Measurements from ENCODE around the gene PCBP3.

Gene PCBP3

DNA sequence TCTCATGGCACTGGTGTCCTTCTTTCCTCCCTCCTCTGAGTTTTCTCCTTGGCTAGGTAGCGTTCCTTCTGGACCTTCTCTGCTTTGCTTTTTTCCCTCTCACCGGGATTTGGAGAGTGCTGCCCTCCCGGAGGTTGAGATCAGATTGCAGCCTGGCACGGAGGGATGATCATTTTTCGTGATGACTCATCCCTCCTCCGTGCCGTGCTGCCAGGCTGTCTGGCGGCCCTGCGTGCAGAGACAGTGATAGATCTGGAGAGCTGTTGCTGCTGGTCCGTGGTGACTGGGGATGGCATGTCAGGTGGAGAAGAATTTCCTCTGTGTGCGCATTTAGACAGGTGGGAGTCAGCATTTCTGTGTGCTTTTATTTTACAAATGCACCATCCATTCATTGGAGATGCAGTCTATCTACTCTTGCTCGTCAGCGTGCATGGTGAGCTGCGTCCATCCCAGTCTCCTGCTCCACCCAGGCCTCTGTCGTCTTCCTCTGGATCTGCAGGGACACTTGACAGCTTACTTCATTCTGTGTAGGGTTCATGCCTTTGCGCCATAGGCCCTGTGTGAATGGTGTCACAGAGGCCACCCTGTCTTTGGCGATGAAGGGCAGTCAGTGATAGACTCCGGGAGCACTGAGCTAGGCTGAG lies 104.4 kb downstream of the PCBP3 start:
- Histone ChIP-seq H3K36me3 (ENCODE audit: control insufficient read depth in 1 of 2, insufficient read depth in 2 of 2, low read depth in 1 of 2, low read length in 2 of 2) (peaks cover 6 to 33% of the 10 kb centered on the region in 2 experiments), H4K91ac (ENCODE audit: low read length) (no peak overlapping the region), H3K9me3 (ENCODE audit: control insufficient read depth, low read length) (no peaks in the 10 kb centered on the region), H2AK5ac (ENCODE audit: low read length, severe bottlenecking) (no peak overlapping the region), H2AFZ (ENCODE audit: low read depth, low read length) (no peak overlapping the region), H2BK15ac (ENCODE audit: low read depth, poor library complexity, severe bottlenecking) (no peak overlapping the region), H3K18ac (ENCODE audit: low read depth in 1 of 2, low read length in 2 of 2) (no peak overlapping the region), H3K4me1 (ENCODE audit: control insufficient read depth, insufficient read depth, low read depth, low read length) (peaks cover 12% of the 10 kb centered on the region), H3K9ac (ENCODE audit: low read length) (peak overlapping the region; percentile 9), H3K27ac (ENCODE audit: low read length, poor library complexity, severe bottlenecking) (no peak overlapping the region), H3K4me2 (ENCODE audit: low read length, poor library complexity, severe bottlenecking) (no peak overlapping the region), H3K4me3 (ENCODE audit: insufficient read depth in 1 of 2, low read depth in 1 of 2, low read length in 2 of 2) (no peak overlapping the region), H3K79me1 (replicated peaks; ENCODE audit: low read length, poor library complexity, severe bottlenecking) (no peaks in the 10 kb centered on the region), H3K4ac (ENCODE audit: low read depth in 1 of 2, low read length in 2 of 2) (no peak overlapping the region), H3K23ac (ENCODE audit: low read length in 2 of 2) (no peak overlapping the region), H2BK120ac (ENCODE audit: low read depth, low read length) (no peak overlapping the region), H2BK5ac (ENCODE audit: low read depth, low read length, poor library complexity, severe bottlenecking) (no peak overlapping the region), H2BK12ac (ENCODE audit: low read length in 2 of 2) (no peak overlapping the region), H3K14ac (ENCODE audit: low read length in 2 of 2) (no peak overlapping the region), H3K27me3 (ENCODE audit: control insufficient read depth in 1 of 2, insufficient read depth in 1 of 2, low read length in 2 of 2) (no peaks in the 10 kb centered on the region), H4K8ac (ENCODE audit: low read length) (no peak overlapping the region)
- peak; percentile 36 for DNase-seq
- WGBS, result 63% methylated on average over 16 of the region's 18 CpGs

DNA sequence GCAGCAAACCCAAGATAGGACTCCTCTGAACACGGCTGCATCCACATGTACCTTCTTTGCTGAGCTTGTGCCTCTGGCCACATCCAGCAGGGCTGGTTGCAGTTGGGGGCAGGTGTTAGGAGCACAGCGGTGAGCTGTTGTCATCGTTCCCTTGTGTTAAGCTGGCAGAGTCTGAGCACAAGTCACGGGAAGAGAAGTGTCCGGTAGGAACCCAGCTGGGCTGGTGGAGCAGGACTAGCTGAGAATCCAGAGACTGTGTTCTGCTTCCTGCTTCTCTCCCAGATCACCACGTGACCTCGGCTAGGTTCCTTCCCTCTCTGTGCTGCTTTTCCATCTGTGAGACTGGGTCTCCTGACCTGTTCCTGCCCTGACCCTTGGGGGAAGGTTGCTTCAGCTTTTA lies 105.1 kb downstream of the PCBP3 start:
- H3K79me1 ChIP-seq (replicated peaks; ENCODE audit: low read length, poor library complexity, severe bottlenecking), result no peaks in the 10 kb centered on the region
- H2BK12ac ChIP-seq (ENCODE audit: low read length in 2 of 2), result no peak overlapping the region
- no peaks in the 10 kb centered on the region for H3K27me3 ChIP-seq (ENCODE audit: control insufficient read depth in 1 of 2, insufficient read depth in 1 of 2, low read length in 2 of 2)
- no peak overlapping the region for H2BK5ac ChIP-seq (ENCODE audit: low read depth, low read length, poor library complexity, severe bottlenecking)
- H4K8ac ChIP-seq (ENCODE audit: low read length), result no peak overlapping the region
- H3K4ac ChIP-seq (ENCODE audit: low read depth in 1 of 2, low read length in 2 of 2), result no peak overlapping the region
- DNase-seq, result no peak
- peaks cover 12% of the 10 kb centered on the region for H3K4me1 ChIP-seq (ENCODE audit: control insufficient read depth, insufficient read depth, low read depth, low read length)
- H3K4me2 ChIP-seq (ENCODE audit: low read length, poor library complexity, severe bottlenecking), result no peak overlapping the region
- no peak overlapping the region for H3K18ac ChIP-seq (ENCODE audit: low read depth in 1 of 2, low read length in 2 of 2)
- no peak overlapping the region for H3K23ac ChIP-seq (ENCODE audit: low read length in 2 of 2)
- no peak overlapping the region for H3K9ac ChIP-seq (ENCODE audit: low read length)
- peaks cover 6 to 33% of the 10 kb centered on the region in 2 experiments for H3K36me3 ChIP-seq (ENCODE audit: control insufficient read depth in 1 of 2, insufficient read depth in 2 of 2, low read depth in 1 of 2, low read length in 2 of 2)
- no peak overlapping the region for H2AK5ac ChIP-seq (ENCODE audit: low read length, severe bottlenecking)
- 81% methylated on average over 7 of the region's 7 CpGs for WGBS
- no peak overlapping the region for H3K27ac ChIP-seq (ENCODE audit: low read length, poor library complexity, severe bottlenecking)
- no peak overlapping the region for H2AFZ ChIP-seq (ENCODE audit: low read depth, low read length)
- H3K4me3 ChIP-seq (ENCODE audit: insufficient read depth in 1 of 2, low read depth in 1 of 2, low read length in 2 of 2), result no peak overlapping the region
- H3K9me3 ChIP-seq (ENCODE audit: control insufficient read depth, low read length), result no peaks in the 10 kb centered on the region
- H3K14ac ChIP-seq (ENCODE audit: low read length in 2 of 2), result no peak overlapping the region
- H4K91ac ChIP-seq (ENCODE audit: low read length), result no peak overlapping the region
- H2BK120ac ChIP-seq (ENCODE audit: low read depth, low read length), result no peak overlapping the region
- H2BK15ac ChIP-seq (ENCODE audit: low read depth, poor library complexity, severe bottlenecking), result no peak overlapping the region

DNA sequence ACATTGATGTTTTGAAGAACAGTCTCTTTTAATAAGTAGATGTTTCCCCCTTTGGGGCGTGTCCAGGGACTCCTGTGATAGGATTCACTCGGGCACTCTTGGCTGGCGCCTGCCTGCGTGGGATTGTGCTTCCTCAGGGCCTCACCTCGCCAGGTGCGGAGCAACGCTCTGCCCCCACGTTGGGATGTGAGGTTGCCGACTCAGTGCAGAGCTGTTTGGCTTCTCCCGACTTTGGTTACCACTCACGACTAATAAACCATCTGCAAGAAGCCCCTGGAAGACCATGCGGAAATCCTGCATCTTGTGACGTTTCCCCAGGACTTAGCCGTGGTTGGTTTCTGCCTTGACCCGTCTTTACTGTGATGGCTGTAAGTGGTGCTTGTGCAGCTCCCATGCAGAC lies 106.4 kb downstream of the PCBP3 start:
- Histone ChIP-seq H3K4ac (ENCODE audit: low read depth in 1 of 2, low read length in 2 of 2) (no peak overlapping the region), H2BK120ac (ENCODE audit: low read depth, low read length) (no peak overlapping the region), H3K27ac (ENCODE audit: low read length, poor library complexity, severe bottlenecking) (no peak overlapping the region), H3K27me3 (ENCODE audit: control insufficient read depth in 1 of 2, insufficient read depth in 1 of 2, low read length in 2 of 2) (no peaks in the 10 kb centered on the region), H2AFZ (ENCODE audit: low read depth, low read length) (no peak overlapping the region), H3K36me3 (ENCODE audit: control insufficient read depth in 1 of 2, insufficient read depth in 2 of 2, low read depth in 1 of 2, low read length in 2 of 2) (peaks cover 6 to 32% of the 10 kb centered on the region in 2 experiments), H3K9me3 (ENCODE audit: control insufficient read depth, low read length) (no peaks in the 10 kb centered on the region), H3K4me1 (ENCODE audit: control insufficient read depth, insufficient read depth, low read depth, low read length) (peaks cover 12% of the 10 kb centered on the region), H2BK5ac (ENCODE audit: low read depth, low read length, poor library complexity, severe bottlenecking) (no peak overlapping the region), H4K91ac (ENCODE audit: low read length) (no peak overlapping the region), H3K9ac (ENCODE audit: low read length) (no peak overlapping the region), H3K18ac (ENCODE audit: low read depth in 1 of 2, low read length in 2 of 2) (no peak overlapping the region), H3K4me3 (ENCODE audit: insufficient read depth in 1 of 2, low read depth in 1 of 2, low read length in 2 of 2) (no peak overlapping the region), H4K8ac (ENCODE audit: low read length) (no peak overlapping the region), H3K4me2 (ENCODE audit: low read length, poor library complexity, severe bottlenecking) (no peak overlapping the region), H3K14ac (ENCODE audit: low read length in 2 of 2) (no peak overlapping the region), H2BK15ac (ENCODE audit: low read depth, poor library complexity, severe bottlenecking) (no peak overlapping the region), H3K23ac (ENCODE audit: low read length in 2 of 2) (no peak overlapping the region), H3K79me1 (replicated peaks; ENCODE audit: low read length, poor library complexity, severe bottlenecking) (no peaks in the 10 kb centered on the region), H2BK12ac (ENCODE audit: low read length in 2 of 2) (no peak overlapping the region), H2AK5ac (ENCODE audit: low read length, severe bottlenecking) (no peak overlapping the region)
- DNase-seq, result no peak
- WGBS, result 87% methylated on average over 15 of the region's 15 CpGs

DNA sequence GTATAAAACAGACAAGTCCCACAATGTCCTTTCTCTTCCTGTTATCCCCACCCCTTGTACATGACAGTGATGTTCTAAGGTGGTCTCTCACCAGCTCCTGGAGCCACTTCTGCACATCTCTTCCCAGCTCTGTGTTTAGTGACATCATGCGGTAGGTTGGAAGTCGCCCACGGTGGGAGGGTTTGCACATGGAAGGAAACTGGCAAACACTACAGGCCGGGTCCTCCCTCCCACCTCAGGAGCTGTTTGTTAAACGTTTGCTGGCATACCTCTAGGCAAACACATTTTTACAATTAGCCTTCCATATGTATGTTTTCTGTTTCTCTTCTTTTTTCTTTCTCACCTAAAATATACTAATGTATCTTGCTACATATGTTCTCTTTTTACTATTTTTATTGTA lies 107.4 kb downstream of the PCBP3 start:
- Histone ChIP-seq H3K4ac (ENCODE audit: low read depth in 1 of 2, low read length in 2 of 2) (no peak overlapping the region), H2BK5ac (ENCODE audit: low read depth, low read length, poor library complexity, severe bottlenecking) (no peak overlapping the region), H2BK120ac (ENCODE audit: low read depth, low read length) (no peak overlapping the region), H3K27me3 (ENCODE audit: control insufficient read depth in 1 of 2, insufficient read depth in 1 of 2, low read length in 2 of 2) (no peaks in the 10 kb centered on the region), H3K4me1 (ENCODE audit: control insufficient read depth, insufficient read depth, low read depth, low read length) (peaks cover 12% of the 10 kb centered on the region), H3K4me3 (ENCODE audit: insufficient read depth in 1 of 2, low read depth in 1 of 2, low read length in 2 of 2) (no peak overlapping the region), H4K8ac (ENCODE audit: low read length) (no peak overlapping the region), H4K91ac (ENCODE audit: low read length) (no peak overlapping the region), H3K23ac (ENCODE audit: low read length in 2 of 2) (no peak overlapping the region), H3K79me1 (replicated peaks; ENCODE audit: low read length, poor library complexity, severe bottlenecking) (no peaks in the 10 kb centered on the region), H3K4me2 (ENCODE audit: low read length, poor library complexity, severe bottlenecking) (no peak overlapping the region), H3K18ac (ENCODE audit: low read depth in 1 of 2, low read length in 2 of 2) (no peak overlapping the region), H3K36me3 (ENCODE audit: control insufficient read depth in 1 of 2, insufficient read depth in 2 of 2, low read depth in 1 of 2, low read length in 2 of 2) (peaks cover 1 to 22% of the 10 kb centered on the region in 2 experiments), H2AK5ac (ENCODE audit: low read length, severe bottlenecking) (no peak overlapping the region), H3K14ac (ENCODE audit: low read length in 2 of 2) (no peak overlapping the region), H2BK12ac (ENCODE audit: low read length in 2 of 2) (no peak overlapping the region), H2AFZ (ENCODE audit: low read depth, low read length) (no peak overlapping the region), H3K27ac (ENCODE audit: low read length, poor library complexity, severe bottlenecking) (no peak overlapping the region), H2BK15ac (ENCODE audit: low read depth, poor library complexity, severe bottlenecking) (no peak overlapping the region), H3K9me3 (ENCODE audit: control insufficient read depth, low read length) (peaks cover 3% of the 10 kb centered on the region), H3K9ac (ENCODE audit: low read length) (no peak overlapping the region)
- DNase-seq, result no peak
- WGBS, result 88% methylated on average over 5 of the region's 5 CpGs
